AG09309 (cell line): ENCODE results near the gene CTF1.
"Not testable (repeated sequence)": the region's sequence is repeated elsewhere in the genome, so short reads cannot be mapped to it uniquely, and the experiment has no call there.

Experiments
- DNase-seq: peaks from one replicate; pipeline ENCODE4 v3.0.0-alpha.2; 2010; ENCODE audit warnings: low read depth
- H3K4me3 ChIP-seq: 2 replicates; pipeline ENCODE4 v1.5.1; 2011; ENCODE audit warnings: mild to moderate bottlenecking, low read depth, low read length, moderate library complexity; ENCODE audit not compliant: control insufficient read depth
- TF ChIP-seq, protein P1 (sequence below): IDR thresholded peaks from 2 replicates; pipeline ENCODE4 v1.5.1; 2011; ENCODE audit warnings: mild to moderate bottlenecking, low read depth, low read length, inconsistent platforms; ENCODE audit not compliant: insufficient read depth, control insufficient read depth; ENCODE audit errors: missing control alignments

The CTF1 gene

DNA sequence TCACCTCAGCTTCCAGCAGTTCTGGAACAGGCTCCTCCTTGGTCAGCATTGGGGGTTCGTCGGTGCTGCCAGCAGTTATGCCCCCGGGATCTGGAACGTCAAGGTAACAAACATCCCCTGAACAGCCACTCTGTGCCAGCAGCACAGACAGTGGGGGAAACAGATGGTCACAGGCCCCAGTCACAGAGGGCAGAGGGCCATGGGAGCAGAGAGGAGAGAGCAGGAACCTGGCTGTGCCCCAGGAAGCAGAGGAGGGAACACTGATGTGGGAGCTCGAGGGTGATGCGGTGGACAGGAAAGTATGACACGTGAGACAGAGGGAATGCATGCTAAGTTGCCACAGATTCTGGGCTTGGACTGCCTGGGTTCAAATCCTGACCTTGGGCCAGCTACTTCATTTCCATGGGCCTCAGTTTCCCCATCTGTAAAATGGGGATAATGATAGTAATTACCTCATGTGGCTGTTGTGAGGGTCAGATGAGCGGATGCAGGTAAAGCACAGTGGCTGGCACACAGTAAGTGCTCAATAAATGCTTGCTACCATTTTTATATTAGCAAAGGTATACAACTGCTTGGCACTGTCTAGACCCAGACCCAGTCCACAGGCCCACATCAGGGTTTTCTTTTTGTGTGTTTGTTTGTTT is 7.4 kb upstream of the CTF1 start:
- no peak for DNase-seq
- TF ChIP-seq, protein P1, sequence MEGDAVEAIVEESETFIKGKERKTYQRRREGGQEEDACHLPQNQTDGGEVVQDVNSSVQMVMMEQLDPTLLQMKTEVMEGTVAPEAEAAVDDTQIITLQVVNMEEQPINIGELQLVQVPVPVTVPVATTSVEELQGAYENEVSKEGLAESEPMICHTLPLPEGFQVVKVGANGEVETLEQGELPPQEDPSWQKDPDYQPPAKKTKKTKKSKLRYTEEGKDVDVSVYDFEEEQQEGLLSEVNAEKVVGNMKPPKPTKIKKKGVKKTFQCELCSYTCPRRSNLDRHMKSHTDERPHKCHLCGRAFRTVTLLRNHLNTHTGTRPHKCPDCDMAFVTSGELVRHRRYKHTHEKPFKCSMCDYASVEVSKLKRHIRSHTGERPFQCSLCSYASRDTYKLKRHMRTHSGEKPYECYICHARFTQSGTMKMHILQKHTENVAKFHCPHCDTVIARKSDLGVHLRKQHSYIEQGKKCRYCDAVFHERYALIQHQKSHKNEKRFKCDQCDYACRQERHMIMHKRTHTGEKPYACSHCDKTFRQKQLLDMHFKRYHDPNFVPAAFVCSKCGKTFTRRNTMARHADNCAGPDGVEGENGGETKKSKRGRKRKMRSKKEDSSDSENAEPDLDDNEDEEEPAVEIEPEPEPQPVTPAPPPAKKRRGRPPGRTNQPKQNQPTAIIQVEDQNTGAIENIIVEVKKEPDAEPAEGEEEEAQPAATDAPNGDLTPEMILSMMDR: no peak
- H3K4me3 ChIP-seq: no peak overlapping the region

DNA sequence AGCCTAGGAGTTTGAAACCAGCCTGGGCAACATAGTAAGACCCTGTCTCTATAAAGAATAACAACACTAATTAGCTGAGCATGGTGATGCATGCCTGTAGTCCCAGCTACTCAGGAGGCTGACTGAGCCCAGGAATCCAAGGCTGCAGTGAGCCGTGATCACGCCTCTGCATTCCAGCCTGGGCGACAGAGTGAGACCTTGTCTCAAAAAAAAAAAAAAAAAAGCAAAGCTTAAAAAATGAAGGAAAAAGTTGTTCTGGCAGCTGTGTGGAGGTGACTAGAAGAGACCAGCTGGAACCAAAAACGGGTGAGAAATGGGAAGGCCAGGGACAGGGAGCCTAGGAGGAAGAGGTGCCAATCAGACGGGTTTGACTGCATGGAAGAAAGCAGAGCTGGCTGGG is 6.7 kb upstream of the CTF1 start:
- H3K4me3 ChIP-seq: no peak overlapping the region
- TF ChIP-seq, protein P1: no peak
- DNase-seq: no peak

GRCh38 chr16:30891043-30891823 is 5.2 kb upstream of the CTF1 start:
- not testable (repeated sequence) for H3K4me3 ChIP-seq, DNase-seq

GRCh38 chr16:30892670-30893416 is 3.6 kb upstream of the CTF1 start:
- peak overlapping the region; percentile 95 for H3K4me3 ChIP-seq
- TF ChIP-seq, protein P1: no peak
- DNase-seq: no peak

- H3K4me3 ChIP-seq: peak overlapping the region; percentile 95
- no peak for DNase-seq
- TF ChIP-seq, protein P1: no peak
Measured at GRCh38 chr16:30893417-30893743, 3.0 kb upstream of the CTF1 start.

DNA sequence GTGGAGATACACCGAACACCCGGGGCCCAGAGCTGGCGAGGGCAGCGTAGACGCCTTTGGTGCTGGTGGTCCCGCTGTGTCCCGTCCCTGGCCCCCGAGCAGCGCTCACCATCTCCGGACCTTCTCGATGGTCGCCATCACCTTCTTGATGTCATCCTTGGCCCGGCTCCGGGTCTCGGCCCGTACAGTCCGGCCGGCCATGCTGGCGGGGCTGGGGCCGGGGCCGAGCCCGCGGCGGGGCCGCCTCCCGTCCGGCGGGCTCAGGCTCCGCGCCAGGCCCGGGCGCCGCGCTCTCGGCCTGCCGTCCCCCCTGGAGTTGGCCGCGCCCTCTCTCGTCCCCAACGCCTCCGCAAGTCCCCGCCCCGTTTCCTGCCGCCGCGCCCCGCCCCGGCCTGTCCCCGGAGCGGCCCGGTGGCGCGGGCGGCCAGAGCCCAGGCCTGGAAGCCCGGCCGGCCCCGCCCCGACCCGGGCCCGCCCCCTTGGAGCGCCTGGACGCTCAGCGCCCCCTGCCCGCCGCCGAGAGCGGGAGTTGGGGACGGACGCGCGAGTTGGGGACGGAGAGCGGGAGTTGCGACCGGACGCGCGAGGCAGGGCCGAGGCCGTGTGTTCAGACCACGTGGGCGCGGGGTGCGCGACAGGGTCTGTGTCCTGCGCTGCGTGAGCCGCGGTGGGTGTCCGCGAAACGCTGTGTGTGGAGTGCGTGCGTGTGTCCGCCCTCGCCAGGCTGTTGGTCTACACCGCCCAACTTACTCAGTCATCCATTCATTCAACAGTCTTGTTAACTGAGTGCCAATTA is 2.5 kb upstream of the CTF1 start, which contains the start of gene BCL7C:
Gene BCL7C (minus strand): TSS at position 334 of the 796 bp plus-strand sequence. CDS start 133 bp downstream, at position 201.
- peak within 1 kb of the TSS; percentile 95 for H3K4me3 ChIP-seq
- DNase-seq: peak; percentile 28
- TF ChIP-seq, protein P1: peak; percentile 30
